HepG2 (cell line): ENCODE data around the gene CLDN7. TPM values are rescaled to one million over a fixed set of nuclear protein-coding genes. Genes with fewer than 3 reads are reported as not detected.

Experiments
- polyA plus RNA-seq, 8 experiments: library from polyadenylated mRNA; depleted of rRNA in 3 of 8; stranded (reverse) in 7 of 8; unstranded in 1 of 8; fragments of >200 nt; fragmentation: Illumina TruSeq in 4 of 8; extraction: Trizol in 4 of 8; gene quantifications; 2 replicates each; pipeline versions ENCODE4 v1.2.1 to v1.2.3, GENCODE V29; 2011 to 2016; ENCODE audit warnings: low read depth in 4 of 8, missing spikeins in 1 of 8, mixed read lengths in 1 of 8; ENCODE audit not compliant: insufficient read depth in 1 of 8
- total RNA-seq, 5 experiments: library from RNA; depleted of rRNA; stranded (reverse); fragments of >200 nt; fragmentation: Illumina TruSeq; extraction: Trizol; gene quantifications; 2 replicates each; pipeline ENCODE4 v1.2.3, GENCODE V29; 2016; ENCODE audit warnings: low read depth in 1 of 5
- TF ChIP-seq, protein P1 (sequence below), 2 experiments: fragments of 450-650 bp in 1 of 2; sonication (generic) in 1 of 2; formaldehyde crosslinking in 1 of 2; IDR thresholded peaks; 2 replicates each; pipeline versions ENCODE4 v1.6.1 to v1.8.0; 2016 to 2022; ENCODE audit warnings: antibody characterized with exemption in 1 of 2, mild to moderate bottlenecking in 1 of 2, missing genetic modification reagents in 1 of 2
- TF ChIP-seq, protein P2 (sequence below): sonication (generic); formaldehyde crosslinking; IDR thresholded peaks from 2 replicates; pipeline ENCODE4 v1.4.0; 2020; ENCODE audit warnings: missing genetic modification reagents
- TF ChIP-seq, protein P3 (sequence below): IDR thresholded peaks from 2 replicates; pipeline ENCODE4 v1.4.0; 2020; ENCODE audit warnings: mild to moderate bottlenecking, missing genetic modification reagents
- TF ChIP-seq, protein P4 (sequence below): sonication (generic); formaldehyde crosslinking; IDR thresholded peaks from 2 replicates; pipeline ENCODE4 v1.8.0; 2022; ENCODE audit warnings: missing genetic modification reagents, mild to moderate bottlenecking, borderline replicate concordance

CLDN7 gene
- total and polyA plus RNA-seq, 2 of the 13 experiments (the other 11 are each of a cell fraction or from before 2014, with no cell fraction given), result not detected

- TF ChIP-seq, protein P1, sequence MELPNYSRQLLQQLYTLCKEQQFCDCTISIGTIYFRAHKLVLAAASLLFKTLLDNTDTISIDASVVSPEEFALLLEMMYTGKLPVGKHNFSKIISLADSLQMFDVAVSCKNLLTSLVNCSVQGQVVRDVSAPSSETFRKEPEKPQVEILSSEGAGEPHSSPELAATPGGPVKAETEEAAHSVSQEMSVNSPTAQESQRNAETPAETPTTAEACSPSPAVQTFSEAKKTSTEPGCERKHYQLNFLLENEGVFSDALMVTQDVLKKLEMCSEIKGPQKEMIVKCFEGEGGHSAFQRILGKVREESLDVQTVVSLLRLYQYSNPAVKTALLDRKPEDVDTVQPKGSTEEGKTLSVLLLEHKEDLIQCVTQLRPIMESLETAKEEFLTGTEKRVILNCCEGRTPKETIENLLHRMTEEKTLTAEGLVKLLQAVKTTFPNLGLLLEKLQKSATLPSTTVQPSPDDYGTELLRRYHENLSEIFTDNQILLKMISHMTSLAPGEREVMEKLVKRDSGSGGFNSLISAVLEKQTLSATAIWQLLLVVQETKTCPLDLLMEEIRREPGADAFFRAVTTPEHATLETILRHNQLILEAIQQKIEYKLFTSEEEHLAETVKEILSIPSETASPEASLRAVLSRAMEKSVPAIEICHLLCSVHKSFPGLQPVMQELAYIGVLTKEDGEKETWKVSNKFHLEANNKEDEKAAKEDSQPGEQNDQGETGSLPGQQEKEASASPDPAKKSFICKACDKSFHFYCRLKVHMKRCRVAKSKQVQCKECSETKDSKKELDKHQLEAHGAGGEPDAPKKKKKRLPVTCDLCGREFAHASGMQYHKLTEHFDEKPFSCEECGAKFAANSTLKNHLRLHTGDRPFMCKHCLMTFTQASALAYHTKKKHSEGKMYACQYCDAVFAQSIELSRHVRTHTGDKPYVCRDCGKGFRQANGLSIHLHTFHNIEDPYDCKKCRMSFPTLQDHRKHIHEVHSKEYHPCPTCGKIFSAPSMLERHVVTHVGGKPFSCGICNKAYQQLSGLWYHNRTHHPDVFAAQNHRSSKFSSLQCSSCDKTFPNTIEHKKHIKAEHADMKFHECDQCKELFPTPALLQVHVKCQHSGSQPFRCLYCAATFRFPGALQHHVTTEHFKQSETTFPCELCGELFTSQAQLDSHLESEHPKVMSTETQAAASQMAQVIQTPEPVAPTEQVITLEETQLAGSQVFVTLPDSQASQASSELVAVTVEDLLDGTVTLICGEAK (IDR thresholded peaks at IDR 0.05), result no peak
- TF ChIP-seq, protein P1 (CRISPR knock-in tag; IDR thresholded peaks at IDR 0.05), result peak; percentile 77; the same call in 1 of the 2 replicates
- TF ChIP-seq, protein P2, sequence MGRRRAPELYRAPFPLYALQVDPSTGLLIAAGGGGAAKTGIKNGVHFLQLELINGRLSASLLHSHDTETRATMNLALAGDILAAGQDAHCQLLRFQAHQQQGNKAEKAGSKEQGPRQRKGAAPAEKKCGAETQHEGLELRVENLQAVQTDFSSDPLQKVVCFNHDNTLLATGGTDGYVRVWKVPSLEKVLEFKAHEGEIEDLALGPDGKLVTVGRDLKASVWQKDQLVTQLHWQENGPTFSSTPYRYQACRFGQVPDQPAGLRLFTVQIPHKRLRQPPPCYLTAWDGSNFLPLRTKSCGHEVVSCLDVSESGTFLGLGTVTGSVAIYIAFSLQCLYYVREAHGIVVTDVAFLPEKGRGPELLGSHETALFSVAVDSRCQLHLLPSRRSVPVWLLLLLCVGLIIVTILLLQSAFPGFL (CRISPR knock-in tag), result 0 out of 2 replicates have a peak, but pooled peaks have one; percentile 21
- TF ChIP-seq, protein P3, sequence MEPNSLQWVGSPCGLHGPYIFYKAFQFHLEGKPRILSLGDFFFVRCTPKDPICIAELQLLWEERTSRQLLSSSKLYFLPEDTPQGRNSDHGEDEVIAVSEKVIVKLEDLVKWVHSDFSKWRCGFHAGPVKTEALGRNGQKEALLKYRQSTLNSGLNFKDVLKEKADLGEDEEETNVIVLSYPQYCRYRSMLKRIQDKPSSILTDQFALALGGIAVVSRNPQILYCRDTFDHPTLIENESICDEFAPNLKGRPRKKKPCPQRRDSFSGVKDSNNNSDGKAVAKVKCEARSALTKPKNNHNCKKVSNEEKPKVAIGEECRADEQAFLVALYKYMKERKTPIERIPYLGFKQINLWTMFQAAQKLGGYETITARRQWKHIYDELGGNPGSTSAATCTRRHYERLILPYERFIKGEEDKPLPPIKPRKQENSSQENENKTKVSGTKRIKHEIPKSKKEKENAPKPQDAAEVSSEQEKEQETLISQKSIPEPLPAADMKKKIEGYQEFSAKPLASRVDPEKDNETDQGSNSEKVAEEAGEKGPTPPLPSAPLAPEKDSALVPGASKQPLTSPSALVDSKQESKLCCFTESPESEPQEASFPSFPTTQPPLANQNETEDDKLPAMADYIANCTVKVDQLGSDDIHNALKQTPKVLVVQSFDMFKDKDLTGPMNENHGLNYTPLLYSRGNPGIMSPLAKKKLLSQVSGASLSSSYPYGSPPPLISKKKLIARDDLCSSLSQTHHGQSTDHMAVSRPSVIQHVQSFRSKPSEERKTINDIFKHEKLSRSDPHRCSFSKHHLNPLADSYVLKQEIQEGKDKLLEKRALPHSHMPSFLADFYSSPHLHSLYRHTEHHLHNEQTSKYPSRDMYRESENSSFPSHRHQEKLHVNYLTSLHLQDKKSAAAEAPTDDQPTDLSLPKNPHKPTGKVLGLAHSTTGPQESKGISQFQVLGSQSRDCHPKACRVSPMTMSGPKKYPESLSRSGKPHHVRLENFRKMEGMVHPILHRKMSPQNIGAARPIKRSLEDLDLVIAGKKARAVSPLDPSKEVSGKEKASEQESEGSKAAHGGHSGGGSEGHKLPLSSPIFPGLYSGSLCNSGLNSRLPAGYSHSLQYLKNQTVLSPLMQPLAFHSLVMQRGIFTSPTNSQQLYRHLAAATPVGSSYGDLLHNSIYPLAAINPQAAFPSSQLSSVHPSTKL, result peak; percentile 45
- TF ChIP-seq, protein P4, sequence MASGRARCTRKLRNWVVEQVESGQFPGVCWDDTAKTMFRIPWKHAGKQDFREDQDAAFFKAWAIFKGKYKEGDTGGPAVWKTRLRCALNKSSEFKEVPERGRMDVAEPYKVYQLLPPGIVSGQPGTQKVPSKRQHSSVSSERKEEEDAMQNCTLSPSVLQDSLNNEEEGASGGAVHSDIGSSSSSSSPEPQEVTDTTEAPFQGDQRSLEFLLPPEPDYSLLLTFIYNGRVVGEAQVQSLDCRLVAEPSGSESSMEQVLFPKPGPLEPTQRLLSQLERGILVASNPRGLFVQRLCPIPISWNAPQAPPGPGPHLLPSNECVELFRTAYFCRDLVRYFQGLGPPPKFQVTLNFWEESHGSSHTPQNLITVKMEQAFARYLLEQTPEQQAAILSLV (CRISPR knock-in tag), result peak; percentile 87; the same call in 1 of the 2 replicates
These were observed 28.0 kb downstream of the CLDN7 start, which contains the start of gene DVL2 (continued) for GRCh38 chr17:7234083-7234951.
